BLaER1 treated with 17β-estradiol and CSF1 and Interleukin-3, amounts not matched to agents 10 nM and 100 nM (cell line): ENCODE measurements around the gene SLC47A2.

Source experiments
- H3K27ac ChIP-seq, 11 experiments: shearing (Covaris generic); formaldehyde crosslinking; 2 replicates each; pipeline ENCODE4 v1.8.1; 2022
- H3K27me3 ChIP-seq, 11 experiments: shearing (Covaris generic); formaldehyde crosslinking; 2 replicates each; pipeline ENCODE4 v1.8.1; 2022
- H3K36me3 ChIP-seq, 11 experiments: shearing (Covaris generic); formaldehyde crosslinking; 2 replicates each; pipeline ENCODE4 v1.8.1; 2022
- H3K4me1 ChIP-seq, 10 experiments: shearing (Covaris generic); formaldehyde crosslinking; 2 replicates each; pipeline ENCODE4 v1.8.1; 2022
- H3K4me2 ChIP-seq, 11 experiments: shearing (Covaris generic); formaldehyde crosslinking; 2 replicates each; pipeline ENCODE4 v1.8.1; 2022
- H3K4me3 ChIP-seq, 10 experiments: shearing (Covaris generic); formaldehyde crosslinking; 2 replicates each; pipeline ENCODE4 v1.8.1; 2022
- H3K9ac ChIP-seq, 11 experiments: shearing (Covaris generic); formaldehyde crosslinking; 2 replicates each; pipeline ENCODE4 v1.8.1; 2022
- H3K9me3 ChIP-seq, 11 experiments: shearing (Covaris generic); formaldehyde crosslinking; replicated peaks in 1 of 11; 2 replicates each; pipeline ENCODE4 v1.8.1; 2022
- H4K20me1 ChIP-seq, 11 experiments: shearing (Covaris generic); formaldehyde crosslinking; 2 replicates each; pipeline ENCODE4 v1.8.1; 2022
- Cebpa-rat ChIP-seq, 11 experiments: shearing (Covaris generic); IDR thresholded peaks; 2 replicates each; pipeline ENCODE4 v1.8.1; 2022

Gene SLC47A2

DNA sequence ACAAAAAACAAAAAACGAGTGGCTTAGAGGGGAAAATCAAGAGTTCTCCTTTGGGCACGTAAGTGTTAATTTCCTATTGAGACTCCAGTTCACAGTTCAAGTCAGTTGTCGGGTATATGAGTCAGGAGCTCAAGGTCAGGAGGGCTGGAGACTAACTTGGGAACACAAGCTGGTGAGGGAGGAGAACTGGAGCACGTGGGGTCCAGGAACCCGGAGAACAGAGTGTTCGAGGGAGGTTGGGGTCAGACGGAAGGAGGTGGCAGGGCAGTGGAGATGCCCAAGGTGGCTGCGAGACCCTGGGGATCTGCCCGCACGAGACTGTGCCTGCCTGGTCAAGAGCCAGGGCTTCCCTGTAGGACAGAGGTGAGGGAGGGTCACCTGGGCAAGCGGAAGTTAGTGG lies 19.7 kb upstream of the SLC47A2 start:
- Histone ChIP-seq H3K27ac (no peak overlapping the region), H4K20me1 (peaks cover 0 to 12% (median 0%) of the 10 kb centered on the region in 11 experiments; a peak in 2 of 22 replicates)

DNA sequence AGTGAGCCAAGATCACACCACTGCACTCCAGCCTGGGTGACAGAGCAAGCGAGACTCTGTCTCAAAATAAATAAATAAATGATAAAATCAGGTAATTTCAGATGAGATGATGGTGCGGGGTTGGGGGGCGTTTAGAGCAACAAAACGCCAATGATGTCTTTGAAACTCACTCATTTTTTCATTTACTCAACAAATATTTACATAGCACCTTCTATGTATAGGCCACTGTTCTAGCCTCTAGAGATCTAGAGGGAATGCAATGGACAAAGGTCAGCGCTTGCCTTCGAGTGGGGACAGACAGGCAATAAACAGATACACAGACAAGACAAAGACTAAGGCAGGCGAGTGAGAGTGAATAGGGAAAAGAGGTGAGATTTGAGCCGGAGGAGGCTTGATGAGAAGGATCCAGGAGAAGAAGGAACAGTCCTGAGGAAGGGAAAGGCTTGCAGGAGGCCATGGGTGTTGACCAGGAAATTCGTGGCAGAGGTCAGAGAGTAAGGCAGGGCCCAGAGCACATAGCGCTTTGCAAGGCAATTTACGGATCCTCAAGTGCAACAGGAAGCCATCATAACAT lies 17.7 kb upstream of the SLC47A2 start:
- H3K36me3 ChIP-seq: no peaks in the 10 kb centered on the region
- H3K4me2 ChIP-seq: no peak overlapping the region
- H3K4me1 ChIP-seq: no peaks in the 10 kb centered on the region
- no peaks in the 10 kb centered on the region for H3K27me3 ChIP-seq
- TF ChIP-seq Cebpa-rat (IDR thresholded peaks at IDR 0.05): no peak
- no peaks in the 10 kb centered on the region for H3K9me3 ChIP-seq
- no peak overlapping the region for H3K27ac ChIP-seq
- H4K20me1 ChIP-seq: 0 out of 22 replicates have a peak, but pooled peaks cover 0 to 1% (median 0%) of the 10 kb centered on the region in 11 experiments
- H3K9ac ChIP-seq: no peak overlapping the region
- H3K4me3 ChIP-seq: no peak overlapping the region

More for the DNA sequence above, 19.7 kb upstream of the SLC47A2 start:
- Histone ChIP-seq H3K27me3 (no peaks in the 10 kb centered on the region), H3K4me1 (no peaks in the 10 kb centered on the region), H3K36me3 (no peaks in the 10 kb centered on the region), H3K9me3 (no peaks in the 10 kb centered on the region), H3K4me2 (no peak overlapping the region), H3K4me3 (no peak overlapping the region), H3K9ac (no peak overlapping the region)
- no peak for TF ChIP-seq Cebpa-rat (IDR thresholded peaks at IDR 0.05)

- Histone ChIP-seq H3K4me3 (no peak overlapping the region), H3K9ac (no peak overlapping the region), H3K27me3 (no peaks in the 10 kb centered on the region), H3K4me1 (peaks cover 0 to 7% (median 0%) of the 10 kb centered on the region in 10 experiments; a peak in 2 of 20 replicates), H3K4me2 (no peak overlapping the region), H3K9me3 (no peaks in the 10 kb centered on the region), H3K27ac (no peak overlapping the region), H4K20me1 (no peaks in the 10 kb centered on the region), H3K36me3 (no peaks in the 10 kb centered on the region)
- TF ChIP-seq Cebpa-rat (IDR thresholded peaks at IDR 0.05): no peak
Observed at GRCh38 chr17:19731626-19732025, 15.2 kb upstream of the SLC47A2 start.

- H3K27ac ChIP-seq: no peak overlapping the region
- peaks cover 0 to 7% (median 0%) of the 10 kb centered on the region in 10 experiments; a peak in 2 of 20 replicates for H3K4me1 ChIP-seq
- H3K36me3 ChIP-seq: no peaks in the 10 kb centered on the region
- no peak overlapping the region for H3K4me3 ChIP-seq
- TF ChIP-seq Cebpa-rat (IDR thresholded peaks at IDR 0.05): no peak
- no peaks in the 10 kb centered on the region for H3K9me3 ChIP-seq
- H4K20me1 ChIP-seq: no peaks in the 10 kb centered on the region
- no peak overlapping the region for H3K9ac ChIP-seq
- H3K27me3 ChIP-seq: no peaks in the 10 kb centered on the region
- no peak overlapping the region for H3K4me2 ChIP-seq
Observed at GRCh38 chr17:19730843-19731242, 14.5 kb upstream of the SLC47A2 start.

GRCh38 chr17:19729900-19730299 lies 13.5 kb upstream of the SLC47A2 start:
- Histone ChIP-seq H3K4me3 (no peak overlapping the region), H3K4me1 (peaks cover 0 to 7% (median 0%) of the 10 kb centered on the region in 10 experiments; a peak in 2 of 20 replicates), H3K9ac (no peak overlapping the region), H3K36me3 (no peaks in the 10 kb centered on the region), H3K9me3 (no peaks in the 10 kb centered on the region), H3K27ac (no peak overlapping the region), H3K27me3 (no peaks in the 10 kb centered on the region), H4K20me1 (no peaks in the 10 kb centered on the region), H3K4me2 (no peak overlapping the region)
- TF ChIP-seq Cebpa-rat (IDR thresholded peaks at IDR 0.05): no peak

- TF ChIP-seq Cebpa-rat (IDR thresholded peaks at IDR 0.05): no peak
- Histone ChIP-seq H3K27me3 (no peaks in the 10 kb centered on the region), H4K20me1 (no peaks in the 10 kb centered on the region), H3K36me3 (no peaks in the 10 kb centered on the region), H3K9me3 (no peaks in the 10 kb centered on the region), H3K4me3 (no peak overlapping the region), H3K4me1 (peaks cover 0 to 7% (median 0%) of the 10 kb centered on the region in 10 experiments; a peak in 2 of 20 replicates), H3K4me2 (peak overlapping the region in 3 of 11 experiments; percentile 4 to 9 (median 7); a peak in 3 of 22 replicates), H3K9ac (peak overlapping the region in 1 of 11 experiments; percentile 18; a peak in 1 of 22 replicates), H3K27ac (no peak overlapping the region)
Observed at GRCh38 chr17:19728084-19728495, 11.7 kb upstream of the SLC47A2 start.

- Histone ChIP-seq H4K20me1 (no peaks in the 10 kb centered on the region), H3K4me2 (peak overlapping the region in 3 of 11 experiments; percentile 4 to 9 (median 7); a peak in 2 of 22 replicates), H3K27me3 (no peaks in the 10 kb centered on the region), H3K9me3 (no peaks in the 10 kb centered on the region), H3K27ac (no peak overlapping the region), H3K4me3 (no peak overlapping the region), H3K9ac (peak overlapping the region in 1 of 11 experiments; percentile 18; a peak in 2 of 22 replicates), H3K36me3 (no peaks in the 10 kb centered on the region), H3K4me1 (peaks cover 0 to 7% (median 0%) of the 10 kb centered on the region in 10 experiments; a peak in 2 of 20 replicates)
- TF ChIP-seq Cebpa-rat (IDR thresholded peaks at IDR 0.05): no peak
Observed at GRCh38 chr17:19727501-19728078, 11.2 kb upstream of the SLC47A2 start.

DNA sequence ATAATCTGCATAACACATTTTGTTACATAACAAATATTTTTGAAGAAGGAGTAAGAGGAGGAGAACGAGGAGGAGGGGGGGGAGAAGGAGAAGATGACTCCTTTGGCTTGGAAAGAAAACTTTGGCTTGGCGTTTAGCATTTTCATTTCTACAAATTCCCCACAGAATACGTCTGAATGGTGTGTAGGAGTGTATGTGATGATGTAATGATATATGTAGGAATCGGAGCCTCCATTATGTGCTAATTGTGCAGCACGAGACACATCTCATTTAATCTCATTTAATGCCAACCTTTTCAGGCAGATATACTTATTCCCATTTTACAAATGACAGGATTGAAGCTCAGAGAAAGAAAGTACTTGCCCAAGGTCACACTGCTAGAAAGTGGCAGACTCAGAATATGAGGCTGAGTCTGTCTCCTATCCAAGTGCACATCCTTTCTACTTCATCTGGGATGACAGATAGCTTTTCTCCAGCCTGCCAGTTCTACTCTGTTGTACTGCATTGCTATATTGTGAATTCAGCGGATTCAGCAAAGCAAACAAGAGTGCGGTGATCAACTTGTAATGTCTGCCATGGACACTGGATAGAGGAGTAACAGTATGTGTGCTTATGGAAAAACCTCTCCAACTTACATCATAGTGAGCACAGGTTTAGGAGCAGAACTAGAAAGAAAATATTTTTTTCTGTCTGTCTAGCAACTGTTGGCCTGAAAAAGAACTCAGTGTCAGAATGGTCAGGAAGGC lies 10.4 kb upstream of the SLC47A2 start:
- Histone ChIP-seq H3K9me3 (no peaks in the 10 kb centered on the region), H3K9ac (no peak overlapping the region), H3K36me3 (no peaks in the 10 kb centered on the region), H3K4me1 (peaks cover 0 to 7% (median 0%) of the 10 kb centered on the region in 10 experiments; a peak in 2 of 20 replicates), H3K27ac (no peak overlapping the region), H3K27me3 (no peaks in the 10 kb centered on the region), H3K4me2 (no peak overlapping the region), H4K20me1 (no peaks in the 10 kb centered on the region), H3K4me3 (no peak overlapping the region)
- no peak for TF ChIP-seq Cebpa-rat (IDR thresholded peaks at IDR 0.05)

DNA sequence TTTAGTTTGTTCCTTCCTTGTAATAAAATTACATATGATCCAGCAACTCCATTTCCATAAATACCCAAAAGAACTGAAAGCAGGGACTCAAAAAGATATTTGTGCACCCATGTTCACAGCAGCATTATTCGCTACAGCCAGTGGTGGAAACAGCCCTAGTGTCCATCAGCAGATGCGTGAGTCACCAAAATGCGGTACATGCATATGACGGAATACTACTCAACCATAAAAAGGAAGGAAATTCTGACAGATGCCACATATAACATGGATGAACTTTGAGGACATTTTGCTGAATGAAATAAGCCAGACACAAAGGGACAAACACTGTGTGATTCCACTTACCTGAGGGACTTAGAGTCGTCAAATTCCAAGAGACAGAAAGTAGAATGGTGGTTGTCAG lies 9.1 kb upstream of the SLC47A2 start:
- no peak overlapping the region for H3K27ac ChIP-seq
- H3K4me1 ChIP-seq: peaks cover 0 to 13% (median 2%) of the 10 kb centered on the region in 10 experiments; a peak in 6 of 20 replicates
- TF ChIP-seq Cebpa-rat (IDR thresholded peaks at IDR 0.05): no peak
- no peaks in the 10 kb centered on the region for H3K36me3 ChIP-seq
- H3K4me2 ChIP-seq: no peak overlapping the region
- H3K9me3 ChIP-seq: no peaks in the 10 kb centered on the region
- no peaks in the 10 kb centered on the region for H3K27me3 ChIP-seq
- no peak overlapping the region for H3K4me3 ChIP-seq
- no peak overlapping the region for H3K9ac ChIP-seq
- no peaks in the 10 kb centered on the region for H4K20me1 ChIP-seq
